Fibroblast of skin of abdomen (primary cell): ENCODE results near the gene HORMAD2. TPM values are rescaled to one million over a fixed set of nuclear protein-coding genes. Genes with fewer than 3 reads are reported as not detected.
A peak's percentile ranks its signal among the peaks of the same experiment; 100 is the strongest.

Experiments used
- DNase-seq: peaks from one replicate; pipeline ENCODE4 v3.0.0-alpha.2; 2013
- polyA plus RNA-seq, 2 experiments: library from polyadenylated mRNA; unstranded; fragments of 120-200 nt; gene quantifications; one replicate each; pipeline ENCODE4 v1.2.1, GENCODE V29; 2013; ENCODE audit not compliant: insufficient read length in 2 of 2

HORMAD2 gene, protein sequence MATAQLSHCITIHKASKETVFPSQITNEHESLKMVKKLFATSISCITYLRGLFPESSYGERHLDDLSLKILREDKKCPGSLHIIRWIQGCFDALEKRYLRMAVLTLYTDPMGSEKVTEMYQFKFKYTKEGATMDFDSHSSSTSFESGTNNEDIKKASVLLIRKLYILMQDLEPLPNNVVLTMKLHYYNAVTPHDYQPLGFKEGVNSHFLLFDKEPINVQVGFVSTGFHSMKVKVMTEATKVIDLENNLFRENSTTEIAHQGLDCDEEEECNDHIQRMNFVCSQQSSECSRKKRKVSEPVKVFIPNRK
- polyA plus RNA-seq (2013, experiment 1 of 2; ENCODE audit: insufficient read length) = not detected
- not detected for polyA plus RNA-seq (2013, experiment 2 of 2; ENCODE audit: insufficient read length)

DNA sequence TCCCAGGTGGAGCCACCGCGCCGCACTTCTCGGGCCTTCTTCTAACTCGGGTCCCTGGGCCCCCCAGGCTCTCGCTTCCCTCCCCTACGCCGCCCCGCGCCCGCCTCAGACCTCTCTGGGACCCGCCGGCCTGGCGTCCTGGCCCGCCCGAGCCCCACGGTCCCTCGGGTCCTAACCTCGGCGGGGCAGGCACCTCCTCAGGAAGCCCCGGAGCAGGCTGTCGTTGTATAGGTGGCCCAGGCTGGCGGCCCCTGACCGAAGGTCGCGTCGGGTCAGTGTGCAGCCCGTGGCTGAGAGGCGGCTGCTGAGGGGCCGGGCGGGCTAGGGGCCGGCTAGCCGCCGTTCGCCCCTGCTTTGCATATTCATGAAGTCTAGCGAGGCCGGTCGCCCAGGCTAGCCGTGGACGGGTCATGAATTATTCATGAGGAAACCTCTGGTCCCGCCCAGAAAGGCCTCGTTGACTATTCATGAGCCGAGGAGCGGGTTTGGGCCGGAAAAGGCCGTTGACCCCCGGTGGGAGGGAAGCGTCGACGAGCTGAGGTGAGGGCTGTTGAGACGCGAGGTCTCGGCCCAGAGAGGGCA is at the start of gene HORMAD2:
Gene HORMAD2, plus strand, starts transcription at position 513 of the 582 bp plus-strand sequence. CDS start 13,489 bp downstream, outside the sequence.
- DNase-seq = no peak

DNA sequence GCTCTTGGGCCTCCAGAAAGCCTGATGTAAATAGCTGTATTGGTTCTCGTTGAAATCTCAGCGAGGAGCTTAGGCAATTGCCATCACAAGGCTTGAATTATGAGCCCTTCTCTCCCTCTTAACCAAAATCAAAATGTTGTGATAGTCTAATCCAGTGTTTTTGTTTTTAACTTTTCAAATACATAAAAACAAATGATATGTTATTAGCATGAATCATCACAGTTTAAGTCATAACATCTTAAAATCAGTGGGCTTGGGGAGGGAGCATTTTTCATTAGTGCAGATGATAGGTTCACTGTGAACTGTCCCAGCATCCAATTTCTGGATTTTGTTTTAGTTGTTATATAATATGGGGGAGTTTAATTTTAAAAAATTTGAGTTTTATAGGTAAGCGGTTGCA is 48.9 kb upstream of the HORMAD2 start:
- DNase-seq = no peak

DNA sequence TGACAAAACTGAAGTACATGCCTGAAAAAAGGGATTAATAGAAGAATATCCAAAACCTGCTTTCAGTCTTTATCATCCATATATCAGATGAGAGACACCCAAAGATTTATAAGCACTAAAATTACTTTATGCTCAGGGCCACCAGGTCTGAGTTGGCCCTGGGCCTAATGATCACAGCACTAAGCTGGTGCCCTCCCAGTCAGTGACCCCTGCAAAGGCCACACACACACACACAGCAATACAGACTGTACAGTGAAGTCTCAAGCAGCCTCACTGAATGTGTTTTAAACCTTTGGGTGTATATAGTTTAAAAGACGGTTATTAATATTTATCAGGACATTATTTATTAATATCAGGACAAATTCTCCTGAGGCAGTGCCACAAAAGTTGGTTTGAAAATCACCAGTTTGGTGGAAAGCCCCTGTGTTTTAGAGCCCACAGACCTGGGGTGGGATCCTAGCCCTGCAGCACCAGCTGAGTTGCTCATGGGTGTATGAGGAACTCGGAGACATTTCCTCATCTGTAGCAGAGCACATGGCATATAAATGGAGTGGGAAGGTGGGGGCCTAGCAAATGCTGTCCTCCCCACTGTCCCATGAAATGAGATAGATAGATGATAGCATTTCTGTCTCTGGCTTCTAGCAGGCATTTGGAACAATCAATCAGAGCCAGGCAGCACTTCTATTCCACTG is 48.4 kb upstream of the HORMAD2 start:
- no peak for DNase-seq

DNA sequence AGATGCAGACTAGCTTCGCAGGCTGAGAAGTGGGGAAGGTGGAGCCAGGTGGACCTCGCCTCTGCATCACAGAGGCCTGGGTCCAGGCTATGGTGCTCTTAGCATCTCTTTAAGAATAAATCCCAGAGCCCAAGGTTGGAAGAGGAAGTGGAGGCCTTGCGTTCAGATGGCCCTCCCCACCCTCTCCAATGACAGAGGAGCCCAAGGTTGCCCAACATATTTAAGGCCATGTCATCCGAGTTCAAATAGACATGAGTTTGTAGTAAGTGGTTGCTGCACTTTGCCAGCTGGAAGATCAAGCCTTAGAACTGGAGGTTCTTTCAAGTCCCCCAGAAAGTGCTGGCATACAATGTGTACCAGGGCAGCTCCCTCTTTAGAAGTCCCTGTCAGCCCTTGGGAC is 47.1 kb upstream of the HORMAD2 start:
- DNase-seq = no peak

DNA sequence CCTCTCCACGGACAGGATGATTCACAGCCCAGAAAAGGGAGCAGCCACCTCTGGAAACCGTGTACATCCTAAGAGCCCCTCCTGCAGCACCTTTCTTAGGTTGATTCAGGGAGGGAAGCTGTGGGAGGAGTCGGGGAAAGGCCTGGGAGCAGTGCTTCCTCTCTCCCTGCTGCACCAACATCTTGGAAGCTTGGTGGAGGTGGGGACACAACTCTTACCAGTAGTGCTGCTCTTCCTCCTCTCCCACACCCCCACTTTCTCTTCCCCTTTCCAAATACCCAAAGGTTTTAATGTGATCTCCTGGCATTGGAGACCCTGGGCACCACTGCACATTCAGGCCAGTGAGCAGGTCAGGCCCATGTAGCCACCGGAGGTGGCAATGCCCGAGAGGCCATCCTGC is 46.4 kb upstream of the HORMAD2 start:
- DNase-seq = no peak

DNA sequence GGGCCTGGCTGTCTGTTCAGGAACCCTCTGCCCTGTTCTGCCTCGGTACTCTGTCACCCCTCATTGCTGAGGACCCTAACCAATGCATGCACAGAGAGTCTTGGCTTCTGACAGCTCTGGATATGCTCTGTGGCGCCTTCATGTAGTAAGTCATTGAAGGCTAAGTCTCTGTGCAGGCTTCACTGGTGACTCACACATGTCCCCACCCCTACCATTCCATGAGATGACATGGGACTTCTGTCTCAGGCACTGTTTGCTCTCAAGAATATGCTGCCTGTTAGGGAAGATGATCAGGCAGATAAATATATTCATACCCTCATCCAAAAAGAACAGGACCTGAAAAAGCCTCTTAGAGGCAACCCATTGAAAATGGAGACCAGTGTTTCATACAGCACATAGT is 43.6 kb upstream of the HORMAD2 start:
- DNase-seq = no peak

DNA sequence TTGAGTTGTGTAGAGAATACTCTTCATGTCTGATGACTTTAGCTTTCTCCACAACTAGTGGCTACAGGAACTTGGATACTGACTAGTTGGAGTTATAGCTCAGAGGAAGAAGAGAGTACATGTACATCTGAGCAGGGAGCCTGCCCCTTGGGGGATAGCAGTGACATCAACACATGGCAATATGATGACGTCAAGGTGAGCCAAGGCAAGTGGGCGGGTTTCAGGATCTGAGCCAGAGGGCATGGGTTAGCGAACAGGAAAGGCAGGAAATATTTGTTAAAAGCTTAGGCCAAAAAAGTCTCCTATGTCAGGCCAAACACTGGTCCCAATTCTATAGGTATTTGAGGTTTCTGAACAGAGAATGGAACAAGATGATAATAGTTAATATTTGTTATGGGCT is 42.0 kb upstream of the HORMAD2 start:
- peak; percentile 42 for DNase-seq

DNA sequence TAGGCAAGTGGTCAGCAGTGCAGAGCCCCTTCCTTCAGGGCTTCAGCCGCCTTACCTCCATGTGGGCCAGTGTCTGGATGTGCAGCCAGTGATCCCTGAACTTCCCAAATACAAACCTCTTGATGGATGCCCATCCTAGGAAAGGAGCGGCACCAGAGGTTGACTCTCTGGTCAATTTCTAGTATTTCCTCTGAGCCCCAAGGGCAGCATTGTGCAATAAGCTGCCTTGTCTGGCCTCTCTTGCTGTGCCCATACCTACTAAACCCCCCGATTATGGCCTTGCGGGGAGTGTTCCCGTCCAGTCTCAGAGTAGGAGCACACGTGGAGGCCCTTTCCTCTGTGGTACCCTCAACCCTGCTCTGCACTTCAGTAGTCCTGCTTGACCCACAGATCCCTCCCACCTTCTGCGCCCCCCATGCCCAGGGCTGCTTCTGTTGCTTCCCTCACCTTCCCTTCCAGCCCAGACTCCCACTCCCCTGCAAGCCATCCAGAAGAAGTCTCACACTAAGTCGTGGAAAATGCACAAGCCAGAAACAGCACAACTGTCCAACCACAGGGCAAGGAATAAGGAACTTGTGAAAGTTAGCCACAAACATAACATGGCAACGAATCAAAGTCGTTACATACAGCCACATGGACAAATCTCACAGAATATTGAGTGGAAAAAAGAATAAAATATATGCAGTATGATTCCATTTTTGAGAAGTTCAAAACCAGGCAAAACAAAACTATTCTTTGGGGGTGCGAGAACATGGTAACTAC is 39.6 kb upstream of the HORMAD2 start:
- DNase-seq = no peak

DNA sequence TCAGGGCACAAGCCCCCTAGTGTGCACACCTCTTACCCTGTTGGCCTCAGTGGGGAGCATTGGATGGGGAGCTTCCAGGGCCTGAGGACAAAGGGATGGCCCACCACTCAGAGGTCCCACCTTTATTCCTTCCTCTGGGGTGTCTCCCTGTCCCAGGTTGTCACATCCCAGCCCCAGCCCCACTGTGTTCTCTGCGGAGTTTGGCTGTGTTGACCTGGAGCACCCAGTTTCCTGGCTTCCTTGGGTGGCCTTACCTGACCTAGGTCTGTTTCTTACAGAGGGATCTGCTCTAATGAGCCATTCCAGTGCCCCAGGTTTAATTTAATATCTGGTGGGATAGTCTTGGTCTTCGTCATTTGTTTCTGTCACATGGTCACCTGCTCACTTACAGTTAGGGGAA is 38.8 kb upstream of the HORMAD2 start:
- DNase-seq = no peak

DNA sequence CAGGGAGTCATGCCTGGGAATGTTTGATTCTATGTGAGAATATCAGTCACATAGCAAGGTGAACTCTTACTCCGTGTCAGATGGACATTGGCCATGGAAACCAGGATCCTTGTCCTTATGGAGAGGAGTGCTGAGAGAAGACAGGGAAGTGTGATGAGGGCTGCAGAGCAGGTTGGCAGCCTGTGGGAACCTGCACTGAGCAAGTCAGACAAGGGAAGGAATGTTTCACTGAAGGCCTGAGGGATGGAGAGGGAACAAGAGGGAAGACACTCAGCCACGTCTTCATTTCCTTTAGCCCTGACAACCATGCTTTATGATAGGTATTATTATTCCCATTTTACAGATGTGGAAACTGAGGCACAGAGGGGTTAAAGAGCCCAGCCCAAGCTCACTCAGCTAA is 38.4 kb upstream of the HORMAD2 start:
- no peak for DNase-seq

DNA sequence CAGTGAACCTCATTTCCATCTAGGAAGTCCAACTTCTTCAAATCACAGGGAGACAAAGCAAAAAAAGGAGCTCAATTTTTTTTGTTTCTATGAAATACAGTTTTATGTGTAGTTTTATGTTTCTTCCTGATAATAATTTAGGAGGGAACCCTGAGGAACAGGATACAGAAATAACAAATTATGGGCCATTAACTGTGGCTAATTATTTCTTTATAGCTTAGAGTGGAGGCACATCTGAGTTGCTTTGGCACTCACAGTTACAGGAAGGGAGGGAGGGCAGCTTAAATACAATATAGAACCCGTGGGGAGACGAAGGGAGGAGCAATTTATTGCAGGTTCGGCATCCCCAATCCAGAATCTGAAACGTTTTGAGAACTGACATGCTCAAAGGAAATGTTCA is 37.1 kb upstream of the HORMAD2 start:
- no peak for DNase-seq

DNA sequence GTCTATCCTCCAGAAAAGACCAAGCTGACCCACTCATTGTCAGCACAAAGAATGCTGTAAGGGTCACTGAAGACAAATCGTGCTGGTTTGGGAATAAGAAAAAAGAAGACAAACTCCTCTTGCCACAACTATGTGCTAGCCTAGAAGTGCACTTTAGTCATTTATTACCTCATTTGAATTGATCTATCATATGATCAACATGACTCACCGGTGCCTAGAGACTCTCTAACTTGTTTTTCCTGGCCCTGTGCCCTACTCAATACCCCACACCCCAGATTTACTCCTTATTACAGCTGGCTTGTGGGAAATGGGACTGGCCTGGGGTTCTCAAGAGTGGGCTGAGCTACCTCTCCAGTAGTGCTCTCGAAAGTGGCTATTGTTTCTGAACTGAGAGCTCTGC is 35.9 kb upstream of the HORMAD2 start:
- DNase-seq = peak; percentile 90

DNA sequence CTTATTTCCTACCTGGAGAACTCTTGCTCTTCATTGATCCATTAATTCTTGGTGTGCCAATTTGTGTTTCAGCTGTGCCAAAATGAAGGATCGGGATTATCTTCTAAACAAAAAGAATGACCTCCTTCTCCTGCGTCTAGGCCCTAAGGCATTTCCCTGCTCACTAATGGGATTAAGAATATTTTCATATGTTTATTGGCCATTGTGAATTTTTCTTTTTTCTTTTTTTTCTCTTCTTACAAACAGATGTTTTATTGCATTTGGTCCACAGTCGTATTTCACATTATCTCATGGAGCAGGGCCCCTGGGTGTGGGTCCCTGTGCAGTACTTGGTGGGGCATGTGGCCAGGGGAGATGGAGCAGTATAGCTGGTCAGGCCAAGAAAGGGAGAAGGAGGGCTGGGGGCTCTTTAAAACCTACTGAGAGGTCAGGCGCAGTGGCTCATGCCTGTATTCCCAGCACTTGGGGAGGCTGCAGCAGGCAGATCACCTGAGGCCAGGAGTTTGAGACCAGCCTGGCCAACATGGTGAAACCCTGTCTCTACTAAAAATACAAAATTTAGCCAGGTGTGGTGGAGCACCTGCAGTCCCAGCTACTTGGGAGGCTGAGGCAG is 35.3 kb upstream of the HORMAD2 start:
- DNase-seq = no peak

DNA sequence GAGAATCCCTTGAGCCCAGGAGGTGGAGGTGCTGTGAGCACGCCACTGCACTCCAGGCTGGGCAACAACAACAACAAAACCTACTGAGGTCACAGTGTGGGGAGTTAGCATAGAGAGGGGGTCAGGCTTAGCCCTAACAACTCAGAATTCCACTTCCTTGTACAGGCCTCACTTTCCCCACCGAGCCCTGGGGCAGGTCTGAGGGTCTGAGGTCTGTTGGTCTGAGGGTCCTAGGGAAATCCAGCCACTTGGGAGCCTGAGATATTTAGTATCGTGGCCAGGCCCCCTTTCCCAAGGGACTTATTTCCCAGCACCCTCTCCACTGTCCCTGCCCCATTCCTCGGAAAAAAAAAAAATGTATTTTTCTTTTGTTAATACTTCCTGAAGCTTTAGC is 34.8 kb upstream of the HORMAD2 start:
- DNase-seq = no peak

DNA sequence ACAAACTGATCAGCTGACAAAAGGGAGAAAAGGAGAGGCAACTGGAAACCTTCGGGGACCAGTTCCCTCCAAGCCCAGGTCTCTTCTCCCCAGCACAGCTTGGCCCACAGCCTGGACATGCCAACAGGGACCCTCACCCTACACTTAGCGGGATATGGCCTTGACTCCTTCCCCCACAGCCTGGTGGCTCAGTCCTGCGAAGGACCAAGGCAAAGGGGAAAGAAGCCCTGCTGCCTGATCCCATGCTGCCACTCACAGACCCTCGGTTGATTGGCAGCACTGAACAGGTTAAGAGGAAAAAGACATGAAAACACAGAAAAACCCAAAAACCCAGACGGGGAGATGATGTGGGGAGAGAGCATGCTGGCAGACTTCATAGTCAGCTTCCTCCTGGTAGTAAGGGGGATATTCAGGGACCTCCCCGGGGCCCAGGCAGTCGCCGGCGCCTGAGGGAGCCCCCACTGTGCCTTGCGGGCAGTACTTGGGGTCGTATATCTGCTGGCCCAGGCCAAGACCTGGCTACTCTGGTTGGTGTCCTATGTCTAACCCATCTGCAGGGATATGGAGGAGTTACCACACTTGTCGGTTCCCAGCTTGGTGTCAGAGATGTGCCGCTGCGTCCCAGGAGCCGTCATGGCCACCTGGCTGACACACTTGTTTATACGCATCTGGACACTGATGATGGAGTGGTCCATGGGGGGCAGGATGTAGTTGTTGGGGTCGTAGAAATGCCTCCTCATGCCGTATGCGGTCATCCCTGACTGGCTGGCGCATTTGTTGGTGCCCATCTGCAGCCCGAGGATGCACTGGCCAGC is 34.2 kb upstream of the HORMAD2 start:
- no peak for DNase-seq

DNA sequence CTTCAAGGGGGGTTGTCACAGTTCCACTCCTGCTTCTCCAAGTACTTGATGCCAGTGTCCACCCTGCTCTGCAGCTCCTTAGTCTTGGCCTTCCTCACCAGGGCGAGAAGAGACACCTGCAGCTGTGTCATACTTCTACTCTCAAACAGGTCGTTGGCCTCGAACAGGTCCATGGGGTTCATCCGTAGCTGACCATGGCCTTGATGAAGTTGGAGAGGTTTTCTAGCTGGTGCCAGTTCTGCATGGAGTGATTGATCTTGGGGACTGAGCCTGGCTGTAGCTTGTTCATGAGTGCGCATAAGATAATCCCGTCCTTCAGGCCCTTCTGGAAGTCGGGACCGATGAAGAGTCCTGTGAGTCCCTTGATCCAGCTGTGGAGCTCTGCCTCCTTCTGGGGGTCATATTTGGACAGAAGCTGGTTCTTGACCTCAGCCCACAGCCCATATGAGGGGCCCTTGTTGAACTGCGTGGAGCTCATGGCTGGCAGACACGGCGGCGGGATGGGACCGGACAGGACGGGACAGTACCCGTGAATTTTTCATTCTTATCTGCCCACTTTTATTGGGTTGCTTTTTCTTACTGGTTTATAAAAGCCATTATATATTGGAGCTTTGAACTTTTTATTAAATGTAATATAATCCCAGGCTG is 33.4 kb upstream of the HORMAD2 start:
- DNase-seq = no peak

DNA sequence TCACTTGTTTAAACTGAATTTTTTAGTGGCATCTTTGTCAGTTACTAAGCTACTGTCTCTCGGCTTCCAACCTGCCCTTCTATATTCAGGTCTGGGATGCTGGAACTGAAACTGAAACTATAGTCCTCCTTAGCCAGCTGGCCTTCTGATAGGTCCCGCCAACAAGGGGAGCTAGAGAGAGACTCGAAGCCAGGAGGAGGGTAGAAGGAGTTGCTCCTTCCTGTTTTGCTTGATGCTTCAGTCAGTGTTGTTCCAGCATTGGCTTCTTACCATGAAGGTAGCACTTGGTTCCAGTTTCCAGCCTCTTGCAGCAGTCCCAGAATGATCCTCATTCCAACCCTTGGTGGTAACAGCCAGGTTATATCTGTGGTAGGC is 32.9 kb upstream of the HORMAD2 start:
- no peak for DNase-seq

DNA sequence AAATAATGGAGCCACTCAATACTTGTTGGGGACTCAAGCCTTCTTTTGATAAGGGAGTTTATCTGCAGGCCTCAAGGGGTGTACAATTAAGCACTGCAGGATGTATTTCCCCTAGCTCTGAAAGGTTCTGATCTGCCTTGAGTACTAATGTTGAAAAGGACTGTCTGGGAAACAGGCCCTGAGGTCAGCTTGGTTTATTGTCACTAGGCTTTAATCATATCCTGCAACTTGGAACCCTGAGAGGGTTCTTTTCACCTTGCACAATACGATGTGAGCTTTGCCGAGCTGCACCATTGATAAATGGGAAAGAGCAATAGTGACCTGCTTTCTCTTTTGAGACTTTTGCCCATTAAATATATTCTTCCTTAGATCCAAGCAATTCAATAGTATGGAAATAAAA is 31.6 kb upstream of the HORMAD2 start:
- no peak for DNase-seq

DNA sequence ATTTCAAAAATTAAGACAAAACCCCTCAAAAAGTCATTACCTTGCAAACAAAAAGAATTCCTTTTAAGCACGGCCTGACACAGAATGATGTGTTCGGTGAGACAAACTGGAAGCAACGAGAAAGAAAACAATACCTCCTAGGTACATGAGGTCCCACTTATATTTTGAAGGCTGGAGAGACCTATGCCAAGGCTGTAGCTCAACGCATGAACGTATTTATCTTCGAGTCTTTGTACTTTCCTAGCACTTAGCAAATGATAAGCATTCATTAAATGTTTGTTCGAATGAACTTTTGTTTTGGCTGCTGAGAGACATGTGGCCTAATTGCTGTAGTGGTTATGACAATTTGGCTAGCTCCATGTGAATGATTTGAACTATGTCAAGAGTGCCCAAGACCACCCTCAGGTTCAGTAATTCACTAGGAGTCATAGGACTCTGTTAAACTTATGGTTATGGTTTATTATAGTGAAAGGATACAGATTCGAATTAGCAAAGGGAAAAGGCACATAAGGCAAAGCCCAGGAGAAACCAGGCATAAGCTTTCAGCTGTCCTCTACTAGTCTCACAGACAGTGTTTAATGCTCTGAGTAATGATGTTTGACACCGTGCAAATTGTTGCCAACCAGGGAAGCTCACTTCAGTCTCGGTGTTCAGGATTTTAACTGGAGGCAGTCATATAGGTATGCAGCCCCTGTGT is 26.0 kb upstream of the HORMAD2 start:
- DNase-seq = no peak

DNA sequence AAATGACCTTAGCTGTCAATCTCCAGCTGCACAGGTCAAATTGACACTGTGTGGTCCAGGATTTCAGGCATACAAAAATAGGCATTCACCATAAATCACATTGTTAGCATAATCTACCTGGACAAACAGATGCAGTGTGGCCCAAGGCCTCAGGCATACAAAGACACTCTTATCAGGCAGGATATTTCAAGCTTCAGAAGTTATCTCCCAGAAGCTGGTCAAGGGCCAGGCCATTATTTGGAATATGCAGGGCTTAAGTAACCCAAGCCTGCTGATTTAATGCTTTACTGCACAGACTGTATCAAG is 25.5 kb upstream of the HORMAD2 start:
- DNase-seq = no peak

DNA sequence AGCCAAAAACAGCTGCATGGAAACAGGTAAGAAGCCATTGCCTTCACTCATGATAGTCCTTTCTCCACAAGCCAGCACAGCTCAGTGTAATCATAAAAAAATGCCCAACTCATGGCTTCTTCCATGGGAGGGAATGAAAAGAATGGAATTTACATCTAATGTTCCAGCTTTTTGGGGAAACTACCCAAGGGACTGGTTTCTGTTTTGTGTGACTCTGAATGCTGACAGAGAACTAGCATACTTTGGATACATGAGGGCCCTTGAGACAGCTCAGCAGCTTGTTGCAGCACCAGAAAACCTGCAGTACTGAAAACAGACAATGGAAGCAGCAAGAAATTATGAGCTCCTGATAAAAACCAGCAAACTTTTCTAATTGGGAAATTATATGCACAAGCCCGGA is 24.2 kb upstream of the HORMAD2 start:
- DNase-seq = no peak
